IMR-90 (cell line): Measurements from ENCODE around the gene CHI3L1. TPM values are rescaled to one million over a fixed set of nuclear protein-coding genes. Genes with fewer than 3 reads are reported as not detected.
A peak's percentile ranks its signal among the peaks of the same experiment; 100 is the strongest.

Experiments used
- ATAC-seq: fragments of 200-7000 bp; cut with Tn5 transposase; 2 replicates; pipeline ENCODE4 v1.9.1; 2020; ENCODE audit warnings: low read depth, mild to moderate bottlenecking, moderate library complexity
- BruUV-seq: library from RNA; stranded (reverse); fragments of 400-500 nt; replicated peaks from 2 replicates; lab custom pipeline; 2021; lab: Mats Ljungman, UMichigan
- CTCF ChIA-PET: fragments of 300-600 bp; formaldehyde crosslinking; extraction: SDS; loops from one replicate; lab custom pipeline; 2021; ENCODE audit warnings: antibody characterized with exemption; lab: Yijun Ruan, JAX
- POLR2A ChIA-PET: fragments of 300-600 bp; sonication (Branson Sonifier 250); formaldehyde crosslinking; loops from one replicate; lab custom pipeline; 2022; ENCODE audit warnings: antibody characterized with exemption; ENCODE audit not compliant: unreplicated experiment; lab: Charles Lee
- DNase-seq: peaks from one replicate; pipeline ENCODE4 v3.0.0; 2013
- H2AFZ ChIP-seq: replicated peaks from 2 replicates; pipeline ENCODE3; 2013; ENCODE audit warnings: low read length, mild to moderate bottlenecking; ENCODE audit not compliant: poor library complexity
- H2AK5ac ChIP-seq: 2 replicates; pipeline ENCODE4 v1.6.1; 2013; ENCODE audit warnings: low read depth, low read length, inconsistent platforms
- H2AK9ac ChIP-seq: replicated peaks from 2 replicates; pipeline ENCODE3; 2013; ENCODE audit warnings: mild to moderate bottlenecking, low read depth, low read length, moderate library complexity; ENCODE audit not compliant: poor library complexity
- H2BK120ac ChIP-seq: 2 replicates; pipeline ENCODE4 v1.6.1; 2013; ENCODE audit warnings: low read depth, low read length, inconsistent platforms
- H2BK15ac ChIP-seq: 3 replicates; pipeline ENCODE4 v1.6.1; 2013; ENCODE audit warnings: low read depth, low read length, inconsistent platforms
- H2BK20ac ChIP-seq: 2 replicates; pipeline ENCODE4 v1.6.1; 2013; ENCODE audit warnings: low read depth, mild to moderate bottlenecking, inconsistent platforms, low read length, moderate library complexity
- H2BK5ac ChIP-seq: 2 replicates; pipeline ENCODE4 v1.6.1; 2013; ENCODE audit warnings: mild to moderate bottlenecking, low read depth, low read length, inconsistent platforms; ENCODE audit not compliant: poor library complexity, severe bottlenecking
- H3K14ac ChIP-seq: replicated peaks from 2 replicates; pipeline ENCODE4 v1.6.1; 2013; ENCODE audit warnings: low read depth, low read length, inconsistent platforms
- H3K18ac ChIP-seq: 2 replicates; pipeline ENCODE4 v1.6.1; 2013; ENCODE audit warnings: low read depth, low read length, control low read depth
- H3K23ac ChIP-seq: 2 replicates; pipeline ENCODE4 v1.6.1; 2013; ENCODE audit warnings: low read depth, low read length, inconsistent platforms
- H3K27ac ChIP-seq: 2 replicates; pipeline ENCODE4 v1.5.1; 2013; ENCODE audit warnings: mild to moderate bottlenecking, control low read depth, low read length; ENCODE audit not compliant: insufficient read depth
- H3K27me3 ChIP-seq: 2 replicates; pipeline ENCODE4 v1.6.1; 2013; ENCODE audit warnings: low read length; ENCODE audit not compliant: control insufficient read depth, insufficient read depth
- H3K36me3 ChIP-seq: 2 replicates; pipeline ENCODE4 v1.6.1; 2013; ENCODE audit warnings: low read length, mixed read lengths; ENCODE audit not compliant: control insufficient read depth, insufficient read depth
- H3K4ac ChIP-seq: 2 replicates; pipeline ENCODE4 v1.6.1; 2013; ENCODE audit warnings: low read depth, low read length, inconsistent platforms
- H3K4me1 ChIP-seq: 2 replicates; pipeline ENCODE4 v1.6.1; 2013; ENCODE audit warnings: low read length, mixed read lengths; ENCODE audit not compliant: control insufficient read depth, insufficient read depth
- H3K4me2 ChIP-seq: 2 replicates; pipeline ENCODE4 v1.6.1; 2013; ENCODE audit warnings: low read depth, mild to moderate bottlenecking, control low read depth, low read length, moderate library complexity
- H3K4me3 ChIP-seq: 2 replicates; pipeline ENCODE4 v1.5.1; 2013; ENCODE audit warnings: low read depth, mild to moderate bottlenecking, control low read depth, low read length, moderate library complexity; ENCODE audit not compliant: insufficient read depth
- H3K56ac ChIP-seq: 2 replicates; pipeline ENCODE4 v1.6.1; 2013; ENCODE audit warnings: low read length, inconsistent platforms; ENCODE audit not compliant: insufficient read depth; ENCODE audit errors: extremely low read depth
- H3K79me1 ChIP-seq, 2 experiments: 2 replicates each; pipeline ENCODE4 v1.6.1; 2013; ENCODE audit warnings: low read length in 2 of 2, inconsistent platforms in 1 of 2, low read depth in 1 of 2
- H3K9ac ChIP-seq: 2 replicates; pipeline ENCODE4 v1.6.1; 2013; ENCODE audit warnings: low read depth, low read length, control low read depth
- H3K9me1 ChIP-seq: 2 replicates; pipeline ENCODE4 v1.6.1; 2013; ENCODE audit warnings: low read length, inconsistent platforms; ENCODE audit not compliant: insufficient read depth
- H3K9me3 ChIP-seq: 2 replicates; pipeline ENCODE4 v1.6.1; 2013; ENCODE audit warnings: low read length; ENCODE audit not compliant: control insufficient read depth, insufficient read depth
- H4K20me1 ChIP-seq: 2 replicates; pipeline ENCODE4 v1.6.1; 2013; ENCODE audit warnings: low read length, inconsistent platforms; ENCODE audit not compliant: insufficient read depth
- H4K5ac ChIP-seq: 2 replicates; pipeline ENCODE4 v1.6.1; 2013; ENCODE audit warnings: mild to moderate bottlenecking, low read depth, low read length, control low read depth
- H4K8ac ChIP-seq, 2 experiments: 2 replicates each; pipeline ENCODE4 v1.6.1; 2013; ENCODE audit warnings: low read depth in 2 of 2, low read length in 2 of 2, control low read depth in 1 of 2, inconsistent platforms in 1 of 2
- H4K91ac ChIP-seq: 2 replicates; pipeline ENCODE4 v1.6.1; 2013; ENCODE audit warnings: low read depth, low read length, inconsistent platforms; ENCODE audit not compliant: insufficient read depth
- BHLHE40 ChIP-seq: fragments of 150-350 bp; IDR thresholded peaks from 2 replicates; pipeline ENCODE4 v1.6.1; 2016; ENCODE audit warnings: mild to moderate bottlenecking, low read depth, low read length
- CTCF ChIP-seq: conservative IDR thresholded peaks from 2 replicates; pipeline ENCODE4 v1.5.1; 2012; ENCODE audit warnings: mild to moderate bottlenecking, low read depth, low read length, improper control_type of control experiment
- ELK1 ChIP-seq: fragments of 150-350 bp; IDR thresholded peaks from 2 replicates; pipeline ENCODE4 v1.6.1; 2016; ENCODE audit warnings: low read depth, mild to moderate bottlenecking, low read length, moderate library complexity, borderline replicate concordance
- MAZ ChIP-seq: IDR thresholded peaks from 2 replicates; pipeline ENCODE4 v1.6.1; 2012; ENCODE audit warnings: low read depth, mild to moderate bottlenecking, low read length, improper control_type of control experiment, moderate library complexity, borderline replicate concordance
- MXI1 ChIP-seq: IDR thresholded peaks from 2 replicates; pipeline ENCODE4 v1.6.1; 2012; ENCODE audit warnings: low read depth, mild to moderate bottlenecking, low read length, moderate library complexity, borderline replicate concordance
- RAD21 ChIP-seq: IDR thresholded peaks from 2 replicates; pipeline ENCODE4 v1.6.1; 2012; ENCODE audit warnings: low read length, improper control_type of control experiment
- SMC3 ChIP-seq: fragments of 150-350 bp; IDR thresholded peaks from 2 replicates; pipeline ENCODE4 v1.6.1; 2016; ENCODE audit warnings: low read depth, mild to moderate bottlenecking, antibody characterized with exemption, low read length, moderate library complexity
- USF2 ChIP-seq: fragments of 150-350 bp; IDR thresholded peaks from 2 replicates; pipeline ENCODE4 v1.6.1; 2017; ENCODE audit warnings: mild to moderate bottlenecking, antibody characterized with exemption, low read length, low read depth
- WGBS, 2 experiments: methylation state at CpG; one replicate each; pipeline versions ENCODE4 v1.1.5 to v1.1.7; 2013; ENCODE audit warnings: missing lambda C conversion rate in 2 of 2; ENCODE audit not compliant: insufficient read length in 1 of 2; ENCODE audit errors: extremely low coverage in 2 of 2; 5-methylcytosine and 5-hydroxymethylcytosine counted together
- dilution Hi-C: fragments of 300-500 bp; cut with HindIII; formaldehyde crosslinking; loops from one replicate; pipeline ENCODE4 v1.14.3; 2018; ENCODE audit warnings: low sequenced_read_pairs; ENCODE audit not compliant: unreplicated experiment
- in situ Hi-C: fragments of 300-500 bp; cut with MboI; formaldehyde crosslinking; loops from 3 replicates; pipeline ENCODE4 v1.14.3; 2019; ENCODE audit warnings: low sequenced_read_pairs, inconsistent platforms, mixed read lengths
- intact Hi-C: fragments of 100-400 bp; cut with micrococcal nuclease; formaldehyde crosslinking; loops from 2 replicates; pipeline ENCODE4 v1.10.0; 2022
- polyA plus RNA-seq, 3 experiments: library from polyadenylated mRNA; depleted of rRNA; stranded (reverse); fragments of >200 nt; gene quantifications; 2 replicates each; pipeline ENCODE4 v1.2.3, GENCODE V29; 2012; ENCODE audit warnings: low replicate concordance in 1 of 3
- total RNA-seq: library from RNA; depleted of rRNA; stranded (reverse); fragments of >200 nt; gene quantifications from 2 replicates; pipeline ENCODE4 v1.2.3, GENCODE V29; 2012

The CHI3L1 gene
- total and polyA plus RNA-seq, 2 of the 4 experiments (the other 2 are of a cell fraction) = 0.17 TPM; not detected in 1

DNA sequence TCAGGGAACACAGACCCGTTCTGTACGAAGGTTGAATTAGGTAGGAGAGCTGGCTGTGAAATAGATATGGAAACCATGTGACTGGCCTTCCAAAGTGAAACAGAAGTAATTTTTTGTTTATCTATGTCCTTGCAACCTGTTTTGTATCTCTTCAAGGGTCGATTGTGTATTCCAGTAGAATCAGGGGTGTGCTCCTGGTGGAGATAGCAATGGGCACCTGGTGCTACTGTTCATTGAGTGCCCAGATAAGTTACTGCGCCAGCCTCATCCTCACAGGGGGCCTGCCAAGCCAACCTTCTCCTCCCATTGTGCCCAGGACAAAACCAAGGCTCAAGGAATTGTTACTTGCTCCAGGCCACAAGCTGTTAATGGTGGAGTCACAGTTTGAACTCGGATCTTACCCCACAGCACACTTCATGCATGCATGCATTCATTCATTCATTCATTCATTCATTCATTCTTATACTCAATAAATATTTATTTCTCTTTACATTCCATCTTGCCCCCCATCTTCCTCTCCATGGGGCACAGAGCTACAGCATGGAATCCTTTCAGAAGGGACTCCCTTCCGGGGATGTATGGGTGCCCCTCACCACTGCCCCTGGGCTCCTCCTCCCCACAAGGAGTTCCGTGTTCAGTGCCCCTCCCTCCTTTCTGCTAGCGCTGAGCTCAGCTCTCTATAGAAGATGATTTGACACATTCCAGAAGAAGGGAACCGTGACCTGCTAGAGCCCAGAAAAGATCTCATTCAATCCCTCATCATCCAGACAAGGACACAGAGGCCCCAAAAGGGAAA, 34.9 kb downstream of the CHI3L1 start (continued):
- TF ChIP-seq BHLHE40 = no peak

- ChIA-PET CTCF (no interaction called here), POLR2A (no interaction called here)
- TF ChIP-seq ELK1 = no peak
- no peak for TF ChIP-seq USF2
- no peak for TF ChIP-seq SMC3
- TF ChIP-seq MXI1 = no peak
- no peak for TF ChIP-seq RAD21
- TF ChIP-seq CTCF = no peak
- no peak for TF ChIP-seq MAZ
- no peak for ATAC-seq
- H3K4ac ChIP-seq = no peak overlapping the region
- dilution Hi-C loops = no loop called here
- no peaks in the 10 kb centered on the region for H3K9me1 ChIP-seq
- no peak for DNase-seq
- no peak overlapping the region for H2BK20ac ChIP-seq
- no peak overlapping the region for H3K9ac ChIP-seq
- no peak overlapping the region for H4K5ac ChIP-seq
- no peaks in the 10 kb centered on the region; the same call in 1 of the 2 replicates for H3K27me3 ChIP-seq
- no TSS peak for BruUV-seq
- no peak overlapping the region for H2AK9ac ChIP-seq
- H3K56ac ChIP-seq = no peak overlapping the region
- peak overlapping the region; percentile 13 for H2AFZ ChIP-seq
- no peak overlapping the region for H2BK5ac ChIP-seq
- H2BK15ac ChIP-seq = no peak overlapping the region
- H3K79me1 ChIP-seq = no peaks in the 10 kb centered on the region
- H4K91ac ChIP-seq = no peak overlapping the region
- no peak overlapping the region for H3K23ac ChIP-seq
- H3K4me3 ChIP-seq = no peak overlapping the region
- H3K36me3 ChIP-seq = no peaks in the 10 kb centered on the region
- H3K27ac ChIP-seq = no peak overlapping the region
- no peak overlapping the region for H3K14ac ChIP-seq
- no peak overlapping the region for H3K18ac ChIP-seq
- no peak overlapping the region for H3K4me2 ChIP-seq
- no peak overlapping the region for H2BK120ac ChIP-seq
- in situ Hi-C loops = no loop called here
- 33% methylated on average over 1 of the region's 9 CpGs; no CpG with 5 or more reads in 1 of the 2 experiments for WGBS, 2 experiments
- H4K8ac ChIP-seq = no peak overlapping the region
- intact Hi-C loops = no loop called here
- H2AK5ac ChIP-seq = no peak overlapping the region
- no peaks in the 10 kb centered on the region for H3K9me3 ChIP-seq
- H4K20me1 ChIP-seq = no peaks in the 10 kb centered on the region
- peaks cover 11% of the 10 kb centered on the region for H3K4me1 ChIP-seq
Measured at GRCh38 chr1:203150511-203151297, 35.8 kb downstream of the CHI3L1 start.
